ENCODE data around the gene PAQR6. TPM values are rescaled to one million over a fixed set of nuclear protein-coding genes. Genes with fewer than 3 reads are reported as not detected.
A peak's percentile ranks its signal among the peaks of the same experiment; 100 is the strongest.

The PAQR6 gene
- total RNA-seq, 2 donors from 2014 or later = 1.1 to 2.9 TPM

- Histone ChIP-seq H3K4me3 (no peak overlapping the region), H3K9ac (ENCODE audit: low read depth in 2 of 2, low read length in 2 of 2) (peak overlapping the region; percentile 2 to 40), H3K9me3 (no peaks in the 10 kb centered on the region), H3K27me3 (peaks cover 13% of the 10 kb centered on the region), H3K4me1 (peaks cover 9% of the 10 kb centered on the region), H3K27ac (no peak overlapping the region), H3K36me3 (peaks cover 6% of the 10 kb centered on the region)
- intact Hi-C loops (cut with DNase I) = no loop called here
- TF ChIP-seq CTCF (IDR thresholded peaks at IDR 0.05) = no peak
- no peak for DNase-seq
These were observed 1.5 kb downstream of the PAQR6 start for GRCh38 chr1:156246241-156246780.

- Histone ChIP-seq H3K4me3 (peak overlapping the region; percentile 31), H3K4me1 (peaks cover 9% of the 10 kb centered on the region), H3K27me3 (peaks cover 13% of the 10 kb centered on the region), H3K27ac (no peak overlapping the region), H3K9me3 (no peaks in the 10 kb centered on the region), H3K9ac (ENCODE audit: low read depth in 2 of 2, low read length in 2 of 2) (peak overlapping the region; percentile 5 to 56), H3K36me3 (no peaks in the 10 kb centered on the region)
- peak; percentile 29 for DNase-seq
- intact Hi-C loops (cut with DNase I) = no loop called here
- no peak for TF ChIP-seq CTCF (IDR thresholded peaks at IDR 0.05)
These were observed 2.2 kb downstream of the PAQR6 start for GRCh38 chr1:156245451-156246232.

- Histone ChIP-seq H3K27ac (no peak overlapping the region), H3K9me3 (no peaks in the 10 kb centered on the region), H3K4me1 (peaks cover 9% of the 10 kb centered on the region), H3K9ac (ENCODE audit: low read depth in 2 of 2, low read length in 2 of 2) (no peak overlapping the region), H3K36me3 (no peaks in the 10 kb centered on the region), H3K4me3 (no peak overlapping the region), H3K27me3 (peaks cover 13% of the 10 kb centered on the region)
- no peak for TF ChIP-seq CTCF (IDR thresholded peaks at IDR 0.05)
- DNase-seq = no peak
- intact Hi-C loops (cut with DNase I) = no loop called here
These were observed 3.1 kb downstream of the PAQR6 start for GRCh38 chr1:156244712-156245111.

GRCh38 chr1:156244126-156244525 lies 3.7 kb downstream of the PAQR6 start:
- Histone ChIP-seq H3K27me3 (peaks cover 13% of the 10 kb centered on the region), H3K9ac (ENCODE audit: low read depth in 2 of 2, low read length in 2 of 2) (no peak overlapping the region), H3K36me3 (no peaks in the 10 kb centered on the region), H3K9me3 (no peaks in the 10 kb centered on the region), H3K4me1 (peaks cover 9% of the 10 kb centered on the region), H3K27ac (no peak overlapping the region), H3K4me3 (no peak overlapping the region)
- DNase-seq = no peak
- TF ChIP-seq CTCF (IDR thresholded peaks at IDR 0.05) = no peak
- intact Hi-C loops (cut with DNase I) = no loop called here

GRCh38 chr1:156242738-156243137 lies 5.1 kb downstream of the PAQR6 start:
- Histone ChIP-seq H3K27ac (no peak overlapping the region), H3K36me3 (no peaks in the 10 kb centered on the region), H3K9ac (ENCODE audit: low read depth in 2 of 2, low read length in 2 of 2) (no peak overlapping the region), H3K4me1 (peaks cover 9% of the 10 kb centered on the region), H3K27me3 (peaks cover 13% of the 10 kb centered on the region), H3K4me3 (no peak overlapping the region), H3K9me3 (no peaks in the 10 kb centered on the region)
- DNase-seq = no peak
- intact Hi-C loops (cut with DNase I) = no loop called here
- TF ChIP-seq CTCF (IDR thresholded peaks at IDR 0.05) = no peak

All from colonic mucosa (tissue), 4 donors.